Heart left ventricle (tissue), 13 donors: Measurements from ENCODE around the gene GFI1B.

Source experiments
- POLR2A ChIP-seq, 2 donors: fragments of 450-650 bp; IDR thresholded peaks; one replicate each; pipeline ENCODE4 v1.6.1; 2017; ENCODE audit warnings: antibody characterized with exemption in 2 of 2, mild to moderate bottlenecking in 2 of 2, moderate library complexity in 2 of 2
- TF ChIP-seq, protein P1 (sequence below), 12 donors: fragments of 200-600 bp; sonication (generic) in 4 of 12; IDR thresholded peaks; one replicate each; pipeline versions ENCODE4 v1.5.0 to v1.8.0; 2018 to 2022; ENCODE audit warnings: antibody characterized with exemption in 12 of 12, mild to moderate bottlenecking in 5 of 12
- donor health status: ischemic (EF 13 %, LVEDD 7.1; RV severe dilation, severe dysfunction).
- donor health status: DM: no; HTN: yes; CAD: no.
- donor health status: DM: no; HTN: no; CAD: no.
- donor health status: ischemic (EF 25% LVEDD 6.9; RV normal size, moderate dysfunction).
- donor health status: ischemic (EF 25% LVEDD 5.7; RV mildly dilated, moderate dysfunction).
- donor health status: ischemic (EF 35%, LVEDD 5.7; RV mildly dilated, moderate dysfunction).
- donor health status: nonischemic (EF 11% LVEDD 7.7; RV severe dilation, severe dysfunction).
- donor health status: DM: yes; HTN: yes; CAD: no.
- donor health status: PGD.
- donor health status: ischemic (EF 29% LVEDD 5.4; RV normal size, mild dysfunction).
- donor health status: nonischemic (EF 23%, LVEDD 6.1; RV moderate dilation, normal function).

DNA sequence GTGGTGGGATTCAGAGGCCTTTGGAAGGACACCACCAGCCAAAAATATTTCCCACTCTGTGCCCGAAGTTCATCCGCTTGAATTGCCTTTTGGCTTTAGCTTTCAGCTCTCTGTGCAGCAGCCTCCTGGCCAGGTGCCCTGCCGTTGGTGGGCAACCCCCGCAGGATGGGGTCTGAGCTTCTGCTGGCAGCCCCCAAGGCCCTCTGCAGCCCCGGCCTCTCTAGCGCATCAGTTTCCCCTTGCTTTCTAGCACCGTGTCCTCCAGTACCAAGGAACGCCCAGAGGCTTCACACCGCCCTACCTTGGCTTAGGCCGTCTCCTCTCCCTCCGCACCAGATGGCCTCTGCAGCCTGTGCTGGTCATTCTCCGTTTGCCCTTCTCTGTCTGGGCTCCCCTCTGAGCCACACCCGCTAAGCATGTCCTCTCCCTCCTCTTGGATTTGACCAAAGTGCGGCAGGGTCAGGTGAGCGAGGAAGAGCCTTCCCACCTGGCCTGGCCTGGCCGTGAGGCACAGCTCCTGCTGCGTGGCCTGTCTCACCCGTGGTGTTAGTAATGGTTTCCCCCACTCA is 29.9 kb upstream of the GFI1B start:
- TF ChIP-seq, protein P1, sequence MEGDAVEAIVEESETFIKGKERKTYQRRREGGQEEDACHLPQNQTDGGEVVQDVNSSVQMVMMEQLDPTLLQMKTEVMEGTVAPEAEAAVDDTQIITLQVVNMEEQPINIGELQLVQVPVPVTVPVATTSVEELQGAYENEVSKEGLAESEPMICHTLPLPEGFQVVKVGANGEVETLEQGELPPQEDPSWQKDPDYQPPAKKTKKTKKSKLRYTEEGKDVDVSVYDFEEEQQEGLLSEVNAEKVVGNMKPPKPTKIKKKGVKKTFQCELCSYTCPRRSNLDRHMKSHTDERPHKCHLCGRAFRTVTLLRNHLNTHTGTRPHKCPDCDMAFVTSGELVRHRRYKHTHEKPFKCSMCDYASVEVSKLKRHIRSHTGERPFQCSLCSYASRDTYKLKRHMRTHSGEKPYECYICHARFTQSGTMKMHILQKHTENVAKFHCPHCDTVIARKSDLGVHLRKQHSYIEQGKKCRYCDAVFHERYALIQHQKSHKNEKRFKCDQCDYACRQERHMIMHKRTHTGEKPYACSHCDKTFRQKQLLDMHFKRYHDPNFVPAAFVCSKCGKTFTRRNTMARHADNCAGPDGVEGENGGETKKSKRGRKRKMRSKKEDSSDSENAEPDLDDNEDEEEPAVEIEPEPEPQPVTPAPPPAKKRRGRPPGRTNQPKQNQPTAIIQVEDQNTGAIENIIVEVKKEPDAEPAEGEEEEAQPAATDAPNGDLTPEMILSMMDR (IDR thresholded peaks at IDR 0.05): no peak
- no peak for TF ChIP-seq POLR2A (IDR thresholded peaks at IDR 0.05)
